Neuronal stem cell (in vitro differentiated cells): Measurements from ENCODE around the gene TNRC6B.
"Not testable (repeated sequence)": the region's sequence is repeated elsewhere in the genome, so short reads cannot be mapped to it uniquely, and the experiment has no call there.

Source experiments
- DNase-seq: peaks from one replicate; pipeline ENCODE4 v3.0.0-alpha.2; 2013; ENCODE audit warnings: low spot score
- H2AFZ ChIP-seq: one replicate; pipeline ENCODE4 v1.6.1; 2013; ENCODE audit warnings: mild to moderate bottlenecking, low read length, inconsistent platforms
- H2AK5ac ChIP-seq: 2 replicates; pipeline ENCODE4 v1.6.1; 2013; ENCODE audit warnings: low read depth, mild to moderate bottlenecking, inconsistent platforms, low read length, moderate library complexity, mixed read lengths
- H2BK120ac ChIP-seq: 2 replicates; pipeline ENCODE4 v1.6.1; 2013; ENCODE audit warnings: low read depth, mild to moderate bottlenecking, inconsistent platforms, low read length, moderate library complexity, mixed read lengths
- H2BK12ac ChIP-seq: one replicate; pipeline ENCODE4 v1.6.1; 2013; ENCODE audit warnings: low read length, inconsistent platforms
- H2BK15ac ChIP-seq: 2 replicates; pipeline ENCODE4 v1.6.1; 2013; ENCODE audit warnings: mild to moderate bottlenecking, low read length, inconsistent platforms, mixed read lengths
- H2BK5ac ChIP-seq: one replicate; pipeline ENCODE4 v1.6.1; 2013; ENCODE audit warnings: inconsistent platforms, mild to moderate bottlenecking, low read length, moderate library complexity
- H3K14ac ChIP-seq: one replicate; pipeline ENCODE4 v1.6.1; 2013; ENCODE audit warnings: low read length, inconsistent platforms
- H3K18ac ChIP-seq: 2 replicates; pipeline ENCODE4 v1.6.1; 2013; ENCODE audit warnings: low read length, inconsistent platforms
- H3K23ac ChIP-seq: 2 replicates; pipeline ENCODE4 v1.6.1; 2013; ENCODE audit warnings: low read depth, mild to moderate bottlenecking, mixed read lengths, low read length, inconsistent platforms; ENCODE audit not compliant: poor library complexity
- H3K27ac ChIP-seq: replicated peaks from 3 replicates; pipeline ENCODE4 v1.5.1; 2013; ENCODE audit warnings: low read length, inconsistent platforms
- H3K27me3 ChIP-seq, 3 experiments: 2 replicates each; pipeline ENCODE4 v1.6.1; 2013; ENCODE audit warnings: low read length in 3 of 3, mild to moderate bottlenecking in 2 of 3, inconsistent platforms in 1 of 3, low read depth in 1 of 3, mixed read lengths in 1 of 3, moderate library complexity in 1 of 3; ENCODE audit not compliant: control insufficient read depth in 3 of 3, insufficient read depth in 3 of 3
- H3K36me3 ChIP-seq, 2 donors: replicated peaks in 1 of 2; 2 replicates each; pipeline ENCODE4 v1.6.1; 2013; ENCODE audit warnings: low read length in 2 of 2; ENCODE audit not compliant: control insufficient read depth in 2 of 2, insufficient read depth in 2 of 2
- H3K4ac ChIP-seq: 2 replicates; pipeline ENCODE4 v1.6.1; 2013; ENCODE audit warnings: inconsistent platforms, mild to moderate bottlenecking, low read length, moderate library complexity
- H3K4me1 ChIP-seq, 2 donors: 1 replicate in 1 of 2; 2 replicates in 1 of 2; pipeline ENCODE4 v1.6.1; 2013; ENCODE audit warnings: low read length in 2 of 2, low read depth in 1 of 2; ENCODE audit not compliant: control insufficient read depth in 2 of 2, insufficient read depth in 1 of 2
- H3K4me2 ChIP-seq: one replicate; pipeline ENCODE4 v1.6.1; 2013; ENCODE audit warnings: mild to moderate bottlenecking, low read length, inconsistent platforms; ENCODE audit not compliant: insufficient read depth, poor library complexity, severe bottlenecking
- H3K4me3 ChIP-seq, 2 donors: 2 replicates each; pipeline ENCODE4 v1.5.1; 2013; ENCODE audit warnings: low read length in 2 of 2, mild to moderate bottlenecking in 2 of 2, inconsistent platforms in 1 of 2, moderate library complexity in 1 of 2
- H3K79me1 ChIP-seq: one replicate; pipeline ENCODE4 v1.6.1; 2013; ENCODE audit warnings: low read depth, mild to moderate bottlenecking, inconsistent platforms, low read length, moderate library complexity
- H3K9ac ChIP-seq: one replicate; pipeline ENCODE4 v1.6.1; 2013; ENCODE audit warnings: mild to moderate bottlenecking, low read depth, low read length, inconsistent platforms; ENCODE audit not compliant: poor library complexity
- H3K9me3 ChIP-seq, 2 donors: replicated peaks in 1 of 2; 2 replicates each; pipeline versions ENCODE3 to v1.6.1; 2013; ENCODE audit warnings: low read length in 2 of 2, mild to moderate bottlenecking in 2 of 2, inconsistent platforms in 1 of 2, low read depth in 1 of 2, mixed read lengths in 1 of 2, moderate library complexity in 1 of 2; ENCODE audit not compliant: control insufficient read depth in 2 of 2, insufficient read depth in 1 of 2
- H4K8ac ChIP-seq: one replicate; pipeline ENCODE4 v1.6.1; 2013; ENCODE audit warnings: low read depth, mild to moderate bottlenecking, inconsistent platforms, low read length, moderate library complexity
- H4K91ac ChIP-seq: one replicate; pipeline ENCODE4 v1.6.1; 2013; ENCODE audit warnings: low read length, low read depth, mild to moderate bottlenecking, inconsistent platforms; ENCODE audit not compliant: poor library complexity
- WGBS, 2 donors: extraction: QIAGEN DNeasy Blood & Tissue Kit; methylation state at CpG; one replicate each; pipeline ENCODE4 v1.1.7; 2013; ENCODE audit warnings: missing lambda C conversion rate in 2 of 2, mixed read lengths in 1 of 2; ENCODE audit not compliant: insufficient read length in 2 of 2, insufficient replicate concordance in 1 of 2; ENCODE audit errors: extremely low coverage in 2 of 2; 5-methylcytosine and 5-hydroxymethylcytosine counted together

TNRC6B gene

DNA sequence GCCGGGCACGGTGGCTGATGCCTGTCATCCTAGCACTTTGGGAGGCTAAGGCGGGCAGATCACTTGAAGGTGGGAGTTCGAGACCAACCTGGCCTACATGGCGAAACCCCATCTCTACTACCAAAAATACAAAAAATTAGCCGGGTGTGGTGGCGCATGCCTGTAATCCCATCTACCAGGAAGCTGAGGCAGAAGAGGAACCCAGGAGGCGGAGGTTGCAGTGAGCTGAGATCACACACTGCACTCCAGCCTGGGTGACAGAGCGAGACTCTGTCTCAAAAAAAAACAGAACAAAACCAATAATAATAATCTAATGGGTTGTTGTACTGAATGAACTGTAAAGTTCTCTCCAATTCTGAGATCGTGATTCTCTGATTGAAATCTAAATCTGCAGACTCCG lies 200.7 kb downstream of the TNRC6B start:
- H2AFZ ChIP-seq, H3K9ac ChIP-seq, H3K4me1 ChIP-seq, H3K27ac ChIP-seq, H3K4me2 ChIP-seq, H4K91ac ChIP-seq, H3K23ac ChIP-seq, H2BK120ac ChIP-seq, H3K4ac ChIP-seq, H3K4me3 ChIP-seq, H2BK5ac ChIP-seq, H2BK12ac ChIP-seq, H3K27me3 ChIP-seq, H2BK15ac ChIP-seq, H3K9me3 ChIP-seq, H2AK5ac ChIP-seq, H3K14ac ChIP-seq, H3K18ac ChIP-seq, H3K36me3 ChIP-seq, DNase-seq, H4K8ac ChIP-seq, H3K79me1 ChIP-seq: not testable (repeated sequence)
- WGBS, 2 donors, result no CpG with 5 or more reads among the region's 11 CpGs

DNA sequence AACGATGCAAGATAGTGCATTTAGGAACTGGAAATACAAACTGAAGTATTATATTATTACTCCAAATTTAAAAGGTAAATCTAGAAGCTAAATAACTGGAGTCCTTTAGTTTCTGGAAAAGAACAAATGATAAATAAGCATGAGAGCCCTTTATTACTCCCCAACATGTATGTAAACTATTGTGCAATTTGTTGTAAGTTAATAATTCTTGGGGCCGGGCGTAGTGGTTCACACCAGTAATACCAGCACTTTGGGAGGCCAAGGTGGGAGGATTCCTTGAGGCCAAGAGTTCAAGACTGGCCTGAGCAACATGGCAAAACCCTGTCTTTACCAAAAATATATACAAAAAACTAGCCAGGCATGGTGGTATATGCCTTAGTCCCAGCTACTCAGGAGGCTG lies 203.7 kb downstream of the TNRC6B start:
- H3K18ac ChIP-seq, result no peak overlapping the region
- no peak overlapping the region for H2AK5ac ChIP-seq
- no peak overlapping the region for H2BK12ac ChIP-seq
- no peak overlapping the region for H3K4me2 ChIP-seq
- H2AFZ ChIP-seq, result no peak overlapping the region
- H2BK15ac ChIP-seq, result no peak overlapping the region
- no peak overlapping the region for H3K27ac ChIP-seq
- H3K79me1 ChIP-seq, result no peaks in the 10 kb centered on the region
- no peak overlapping the region for H2BK5ac ChIP-seq
- no peak overlapping the region for H3K14ac ChIP-seq
- H3K4me3 ChIP-seq, result no peak overlapping the region
- no peak overlapping the region for H2BK120ac ChIP-seq
- DNase-seq, result no peak
- no peak overlapping the region for H3K9ac ChIP-seq
- no peaks in the 10 kb centered on the region for H3K9me3 ChIP-seq
- no peaks in the 10 kb centered on the region for H3K27me3 ChIP-seq
- H4K91ac ChIP-seq, result no peak overlapping the region
- no peaks in the 10 kb centered on the region for H3K36me3 ChIP-seq
- H3K23ac ChIP-seq, result no peak overlapping the region
- WGBS, 2 donors, result no CpG with 5 or more reads among the region's 3 CpGs
- no peaks in the 10 kb centered on the region for H3K4me1 ChIP-seq
- no peak overlapping the region for H3K4ac ChIP-seq
- H4K8ac ChIP-seq, result no peak overlapping the region

DNA sequence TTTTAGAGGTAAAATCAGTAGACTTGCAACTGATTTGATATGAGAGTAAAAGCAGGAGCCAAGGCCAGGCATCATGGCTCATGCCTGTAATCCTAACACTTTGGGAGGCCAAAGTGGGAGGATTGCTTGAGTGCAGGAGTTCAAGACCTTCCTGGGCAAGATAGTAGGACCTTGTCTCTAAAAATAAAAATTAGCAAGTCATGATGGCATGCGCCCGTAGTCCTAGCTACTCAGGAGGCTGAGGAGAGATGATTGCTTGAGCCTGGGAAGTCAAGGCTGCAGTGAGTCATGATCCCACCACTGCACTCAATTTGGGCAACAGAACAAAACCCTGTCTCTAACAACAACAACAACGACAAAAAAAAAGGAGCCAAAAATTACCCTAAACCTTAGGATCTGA lies 206.2 kb downstream of the TNRC6B start:
- H2BK15ac ChIP-seq, result no peak overlapping the region
- H3K79me1 ChIP-seq, result no peaks in the 10 kb centered on the region
- no peaks in the 10 kb centered on the region for H3K36me3 ChIP-seq
- no peaks in the 10 kb centered on the region for H3K4me1 ChIP-seq
- H2BK120ac ChIP-seq, result no peak overlapping the region
- no peaks in the 10 kb centered on the region for H3K27me3 ChIP-seq
- H2AK5ac ChIP-seq, result no peak overlapping the region
- H3K9me3 ChIP-seq, result no peaks in the 10 kb centered on the region
- H3K4me3 ChIP-seq, result no peak overlapping the region
- no peak overlapping the region for H3K4me2 ChIP-seq
- no peak overlapping the region for H2BK12ac ChIP-seq
- no peak overlapping the region for H4K8ac ChIP-seq
- H3K14ac ChIP-seq, result no peak overlapping the region
- no peak overlapping the region for H2AFZ ChIP-seq
- WGBS, 2 donors, result no CpG with 5 or more reads among the region's 3 CpGs
- H3K9ac ChIP-seq, result no peak overlapping the region
- H2BK5ac ChIP-seq, result no peak overlapping the region
- no peak overlapping the region for H3K18ac ChIP-seq
- H3K4ac ChIP-seq, result no peak overlapping the region
- H4K91ac ChIP-seq, result no peak overlapping the region
- H3K27ac ChIP-seq, result no peak overlapping the region
- DNase-seq, result no peak
- no peak overlapping the region for H3K23ac ChIP-seq

DNA sequence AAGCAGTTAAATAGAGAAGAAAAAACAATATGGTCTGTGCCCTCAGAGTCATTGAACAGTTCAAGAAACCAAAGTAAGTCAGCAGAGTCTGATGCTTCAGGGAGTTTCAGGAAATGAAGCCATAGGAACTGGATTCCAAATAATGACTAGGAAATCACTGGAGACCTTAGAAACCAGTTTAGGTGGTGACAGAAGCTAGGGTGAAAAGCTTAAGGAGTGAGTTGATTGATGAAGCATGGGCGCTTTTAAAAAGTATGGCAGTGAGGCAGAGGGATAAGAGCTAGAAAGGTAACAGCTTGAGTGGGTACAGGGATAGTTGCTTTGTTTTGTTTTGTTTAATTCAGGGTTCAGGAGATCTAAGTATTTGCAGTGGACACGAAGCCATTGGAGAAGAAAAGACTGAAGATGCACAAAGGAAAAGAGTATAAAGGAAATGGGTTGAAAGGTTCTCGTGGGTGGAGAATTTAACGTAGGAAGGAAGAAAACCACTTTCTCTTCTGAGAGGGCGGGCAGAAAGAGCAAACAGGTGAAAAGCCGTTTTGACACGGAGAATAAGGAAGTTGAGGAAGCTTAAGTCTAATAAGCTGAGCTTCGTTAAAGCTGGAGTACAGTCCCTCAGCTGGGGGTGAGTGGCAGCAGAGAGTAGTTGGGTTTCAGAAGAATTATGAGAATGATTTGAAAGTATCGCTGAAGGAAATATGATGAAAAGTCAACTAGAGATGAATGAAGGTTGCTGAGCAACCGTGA lies 207.5 kb downstream of the TNRC6B start:
- Histone ChIP-seq H3K4ac (no peak overlapping the region), H3K14ac (no peak overlapping the region), H2BK5ac (no peak overlapping the region), H4K91ac (no peak overlapping the region), H2BK120ac (no peak overlapping the region), H3K79me1 (no peaks in the 10 kb centered on the region), H2BK12ac (no peak overlapping the region), H3K36me3 (no peaks in the 10 kb centered on the region), H3K18ac (no peak overlapping the region), H2AK5ac (no peak overlapping the region), H3K4me2 (no peak overlapping the region), H3K4me1 (no peaks in the 10 kb centered on the region), H2AFZ (no peak overlapping the region), H3K27ac (no peak overlapping the region), H3K9me3 (no peaks in the 10 kb centered on the region), H3K27me3 (no peaks in the 10 kb centered on the region), H4K8ac (no peak overlapping the region), H3K23ac (no peak overlapping the region), H3K9ac (no peak overlapping the region), H3K4me3 (no peak overlapping the region), H2BK15ac (no peak overlapping the region)
- WGBS, 2 donors, result no CpG with 5 or more reads among the region's 10 CpGs
- DNase-seq, result no peak
